CD4-positive, alpha-beta T cell treated with Interleukin-12 subunit alpha and Interleukin-12 subunit beta, for 1 hour (primary cell): ENCODE results near the gene PTRH1.

Experiments used
- DNase-seq: peaks from one replicate; pipeline ENCODE4 v3.0.0-alpha.2; 2020

Gene PTRH1

GRCh38 chr9:127693143-127693542 lies 22.3 kb downstream of the PTRH1 start:
- DNase-seq: no peak

DNA sequence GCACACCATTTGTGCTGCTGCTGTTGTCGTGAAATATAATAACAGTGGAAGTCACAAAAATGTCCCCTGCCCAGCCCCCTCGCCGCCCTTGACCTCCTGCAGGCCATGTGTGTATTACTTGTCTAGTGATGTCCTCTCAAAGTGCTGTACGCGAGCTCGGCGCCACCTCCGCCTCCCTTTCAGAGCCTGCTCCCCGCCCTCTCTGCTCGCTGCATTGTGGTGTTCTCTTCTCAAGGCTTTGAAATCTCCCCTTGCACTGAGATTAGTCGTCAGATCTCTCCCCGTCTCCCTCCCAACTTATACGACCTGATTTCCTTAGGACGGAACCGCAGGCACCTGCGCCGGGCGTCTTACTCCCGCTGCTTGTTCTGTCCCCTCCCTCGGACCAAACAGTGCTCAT lies 23.4 kb downstream of the PTRH1 start:
- no peak for DNase-seq

GRCh38 chr9:127690735-127691134 lies 24.7 kb downstream of the PTRH1 start:
- DNase-seq: no peak

GRCh38 chr9:127689329-127690000 lies 26.0 kb downstream of the PTRH1 start:
- no peak for DNase-seq

- no peak for DNase-seq
These were observed 28.7 kb downstream of the PTRH1 start for GRCh38 chr9:127686461-127687393.

DNA sequence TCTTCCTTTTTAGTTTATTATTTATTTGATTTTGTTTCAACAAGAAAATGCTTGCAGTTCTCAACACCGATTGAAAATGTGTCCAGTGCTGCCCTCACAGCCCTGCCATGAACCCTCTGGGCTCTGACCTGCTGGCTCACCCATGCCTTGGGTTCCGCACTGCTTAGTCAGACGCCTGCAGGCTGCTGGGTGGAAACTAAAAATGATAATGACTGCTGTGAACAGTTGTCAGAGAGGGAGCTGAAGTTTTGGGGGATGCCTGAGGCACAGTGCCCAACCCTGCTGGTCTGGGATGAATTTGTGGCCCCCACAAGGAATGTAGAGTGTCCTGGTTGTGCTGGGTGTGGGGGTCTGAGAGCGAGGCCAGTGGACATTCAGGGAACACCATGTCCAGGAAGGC lies 30.9 kb downstream of the PTRH1 start:
- DNase-seq: no peak

GRCh38 chr9:127683723-127684122 lies 31.7 kb downstream of the PTRH1 start:
- DNase-seq: no peak

DNA sequence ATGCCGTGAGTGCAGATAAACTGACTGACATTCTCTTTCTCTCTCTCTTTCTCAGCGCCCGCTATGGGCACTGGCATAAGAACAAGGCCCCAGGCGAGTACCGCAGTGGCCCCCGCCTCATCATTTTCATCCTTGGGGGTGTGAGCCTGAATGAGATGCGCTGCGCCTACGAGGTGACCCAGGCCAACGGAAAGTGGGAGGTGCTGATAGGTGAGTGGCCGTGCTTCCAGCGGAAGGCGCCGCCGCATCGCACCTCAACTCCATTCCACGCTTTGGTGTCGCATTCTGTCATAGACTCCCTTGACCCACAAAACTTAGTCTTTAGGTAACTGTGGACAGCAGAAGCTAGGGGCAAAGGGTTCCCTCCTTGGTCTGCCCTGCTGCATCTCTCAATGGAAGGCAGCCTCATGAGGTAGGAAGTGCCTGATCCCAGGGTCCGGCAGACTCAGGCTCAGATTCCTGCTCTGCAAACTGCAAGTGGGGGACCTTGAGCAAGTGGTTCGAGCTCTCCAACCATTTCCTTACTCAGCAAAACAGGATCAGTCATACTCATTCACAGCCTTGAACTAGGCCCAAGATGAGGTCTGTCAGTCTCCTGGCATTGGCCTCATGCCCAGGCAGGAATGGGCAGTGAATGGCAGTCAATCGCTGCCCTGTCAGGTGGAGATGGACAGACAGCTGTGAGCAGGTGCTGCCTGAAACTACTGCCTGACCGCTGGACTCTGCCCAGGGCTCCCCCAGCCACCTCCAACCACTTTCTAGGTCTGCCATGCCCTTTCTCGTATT lies 32.9 kb downstream of the PTRH1 start:
- no peak for DNase-seq

DNA sequence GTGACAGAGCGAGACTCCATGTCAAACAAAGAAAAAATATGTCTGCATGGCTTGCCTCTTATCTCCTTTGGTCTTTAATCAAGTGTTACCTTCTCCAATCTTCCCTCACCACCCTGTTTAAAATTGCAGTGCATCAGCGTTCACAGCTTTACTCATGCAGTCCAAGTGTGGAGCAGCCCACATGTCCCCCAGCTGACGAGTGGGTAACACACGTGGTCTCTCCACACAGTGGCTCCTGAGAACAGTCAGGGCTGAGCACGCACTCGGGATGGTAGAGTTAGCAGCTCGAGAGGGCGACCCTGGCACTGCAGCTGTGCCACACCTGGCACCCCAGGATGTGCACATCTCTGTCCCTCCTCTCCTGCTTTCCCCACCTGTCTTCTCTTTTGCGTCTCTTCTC lies 34.6 kb downstream of the PTRH1 start:
- DNase-seq: no peak

DNA sequence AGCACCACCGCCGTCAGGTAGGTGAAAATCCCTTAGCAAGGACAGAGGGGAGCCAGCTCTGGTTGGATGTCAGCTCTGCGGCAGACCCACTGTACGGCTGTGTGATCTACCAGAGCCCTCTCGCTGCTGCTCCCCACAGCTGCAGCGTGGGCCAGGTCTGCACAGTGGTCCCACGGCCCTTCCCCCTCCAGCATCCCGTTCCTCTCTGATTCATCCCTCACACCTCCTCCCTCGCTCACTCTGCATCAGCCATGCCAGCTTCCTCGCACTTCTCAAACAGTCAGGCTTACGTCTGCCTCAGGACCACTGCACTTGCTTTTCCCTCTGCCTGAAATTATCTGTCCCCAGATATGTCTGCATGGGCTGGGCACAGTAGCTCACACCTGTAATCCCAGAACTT lies 35.2 kb downstream of the PTRH1 start:
- no peak for DNase-seq

- DNase-seq: no peak
These were observed 36.0 kb downstream of the PTRH1 start for GRCh38 chr9:127679506-127679905.

DNA sequence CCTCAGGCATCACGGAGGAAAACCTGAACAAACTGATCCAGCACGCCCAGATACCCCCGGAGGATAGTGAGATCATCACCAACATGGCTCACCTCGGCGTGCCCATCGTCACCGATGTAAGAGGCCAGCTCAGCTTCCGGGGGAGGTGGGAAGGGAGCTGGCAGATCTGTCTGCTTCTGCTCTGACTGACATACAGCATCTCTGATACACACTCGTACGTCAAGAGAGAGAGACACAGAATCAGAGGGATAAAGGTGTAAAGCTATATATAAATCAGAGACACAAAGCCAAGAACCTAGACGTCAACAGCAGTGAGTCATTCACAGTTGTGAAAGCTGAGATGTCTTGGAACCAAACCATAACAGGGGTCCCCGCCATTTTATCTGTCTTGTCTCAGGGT lies 38.8 kb downstream of the PTRH1 start:
- DNase-seq: no peak

DNA sequence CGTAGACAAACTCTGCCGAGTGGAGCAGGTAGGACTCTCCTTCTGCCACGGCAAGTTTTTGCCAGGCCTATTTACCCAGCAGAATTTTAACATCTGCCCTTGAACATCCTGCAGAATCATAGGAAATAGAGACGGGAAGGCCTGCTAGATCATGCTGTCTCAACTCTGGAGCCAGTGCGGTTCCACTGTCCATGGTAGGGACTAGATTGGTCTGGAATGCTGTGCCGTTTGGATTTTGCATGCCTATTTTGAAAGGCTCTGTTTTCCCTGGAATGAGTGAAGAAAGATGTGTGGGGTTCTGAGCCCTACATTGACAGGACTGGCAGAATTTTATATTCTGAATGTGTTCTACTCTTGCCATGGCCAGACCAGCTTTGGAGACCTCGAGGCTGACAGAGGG lies 42.2 kb downstream of the PTRH1 start:
- DNase-seq: no peak

GRCh38 chr9:127667906-127668305 lies 47.6 kb downstream of the PTRH1 start:
- DNase-seq: no peak

DNA sequence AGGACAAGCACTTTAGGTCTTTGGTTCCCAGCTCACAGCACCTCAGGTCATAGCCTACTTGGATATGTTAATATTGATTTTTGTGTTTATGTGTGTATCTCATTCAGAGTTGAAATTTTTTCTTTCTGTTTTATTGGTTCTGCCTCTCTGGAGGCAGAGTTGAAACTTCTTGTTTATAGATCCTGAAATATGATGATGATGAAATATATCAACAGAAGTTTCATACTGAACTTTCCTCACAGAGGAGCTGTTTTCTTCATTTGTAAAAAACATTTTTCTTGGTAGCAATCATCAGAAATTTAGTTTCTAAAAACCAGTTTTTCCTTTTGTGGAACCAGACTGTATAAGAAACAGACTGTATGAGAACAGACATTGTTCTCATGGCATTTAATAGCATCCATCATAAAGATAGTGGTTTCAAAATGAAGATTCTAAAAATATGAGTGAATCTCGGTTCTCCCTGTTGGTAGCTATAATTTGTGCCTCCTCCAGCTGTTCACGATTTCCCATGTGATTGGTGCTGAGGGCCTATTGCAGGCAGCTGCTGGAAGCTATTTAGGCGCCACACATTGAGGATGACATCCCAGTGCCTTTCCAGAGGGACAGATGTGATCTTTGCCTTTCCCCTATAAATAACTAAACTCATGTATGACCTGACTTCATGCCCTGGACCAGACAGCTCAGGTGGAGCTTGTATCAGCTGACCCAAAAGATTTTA lies 48.2 kb downstream of the PTRH1 start:
- DNase-seq: no peak

DNA sequence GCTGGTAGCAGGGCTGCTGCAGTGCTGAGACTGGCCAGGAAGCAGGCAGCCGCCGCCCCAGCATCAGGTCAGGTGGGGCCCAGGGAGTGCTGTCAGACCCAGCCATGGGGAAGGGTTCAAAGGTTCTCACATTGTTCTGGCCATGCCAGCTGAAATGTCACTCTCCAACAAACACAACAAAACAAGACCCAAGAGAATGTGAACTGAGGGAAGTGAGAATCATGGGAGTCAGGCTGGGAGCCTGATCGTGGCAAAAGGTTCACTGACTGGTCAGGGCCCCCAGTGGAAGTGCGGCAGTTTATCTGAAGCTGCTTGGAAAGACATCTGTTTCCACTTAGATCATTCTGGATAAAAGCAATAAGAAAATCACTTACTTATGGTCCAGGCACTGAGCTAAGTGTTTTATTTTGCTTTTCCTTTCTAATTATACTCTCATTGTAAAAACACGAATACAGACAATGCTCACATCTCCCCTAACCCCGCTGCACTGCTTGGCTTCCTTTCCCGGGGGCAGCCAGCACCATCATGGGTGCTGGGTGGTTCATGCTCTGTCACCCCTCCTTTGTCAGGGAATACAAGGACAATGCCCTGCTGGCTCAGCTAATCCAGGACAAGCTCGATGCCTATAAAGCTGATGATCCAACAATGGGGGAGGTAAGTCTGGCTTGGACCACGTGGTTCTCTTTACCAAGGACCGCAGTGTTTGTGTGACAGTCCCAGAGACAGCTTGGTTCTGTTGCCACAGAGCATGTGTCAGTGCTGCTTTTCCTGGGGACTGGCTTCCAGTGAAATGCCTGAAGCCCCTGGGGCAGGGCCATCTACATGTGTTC lies 50.6 kb downstream of the PTRH1 start:
- no peak for DNase-seq

DNA sequence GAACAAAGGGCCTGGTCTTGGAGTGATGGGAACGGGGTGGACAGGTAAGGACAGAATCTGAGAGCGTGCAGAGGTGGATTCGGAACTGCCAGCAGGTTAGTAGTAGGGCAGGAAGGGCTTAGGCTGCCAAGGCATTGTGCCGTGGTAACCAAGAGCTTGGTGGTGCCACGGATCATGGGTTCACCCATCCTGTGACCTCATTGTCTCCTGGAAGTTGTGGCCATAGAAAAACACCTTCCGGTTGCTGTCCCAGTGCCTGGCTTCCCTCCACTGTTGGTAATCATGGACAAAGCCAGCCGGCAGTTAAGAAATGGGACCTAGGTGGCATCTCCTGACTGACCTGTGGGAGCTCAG lies 51.2 kb downstream of the PTRH1 start:
- no peak for DNase-seq
